ENCODE data around the gene TMPRSS3. TPM values are rescaled to one million over a fixed set of nuclear protein-coding genes. Genes with fewer than 3 reads are reported as not detected.

Gene TMPRSS3
- total and polyA plus RNA-seq, 11 donors, result 0.59 to 2.7 TPM; not detected in 9

DNA sequence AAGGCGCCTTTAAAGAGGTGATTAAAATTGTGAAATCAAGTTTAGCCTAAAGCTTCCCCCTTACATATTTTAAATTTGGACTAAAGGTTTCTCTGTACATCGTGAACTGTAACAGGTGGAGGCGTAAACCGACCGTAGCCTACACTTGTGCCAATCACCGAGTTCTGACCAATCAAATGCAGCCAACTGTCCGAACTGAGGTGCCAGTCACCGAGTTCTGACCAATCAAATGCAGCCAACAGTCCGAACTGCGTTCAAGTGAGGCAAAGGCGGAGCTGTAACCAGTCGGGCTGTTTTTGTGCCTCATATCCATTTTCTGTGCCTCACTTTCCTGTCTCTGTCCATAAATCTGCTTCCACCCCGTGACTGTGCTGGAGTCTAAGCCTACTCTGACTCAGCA is 36.9 kb downstream of the TMPRSS3 start:
- Histone ChIP-seq H3K4me3 (no peak overlapping the region), H3K36me3 (no peaks in the 10 kb centered on the region), H3K27ac (no peak overlapping the region), H3K9me3 (peaks cover 0 to 37% (median 11%) of the 10 kb centered on the region in 12 donors), H3K27me3 (peaks cover 0 to 16% (median 0%) of the 10 kb centered on the region in 9 donors), H3K4me1 (no peaks in the 10 kb centered on the region)
- intact Hi-C loops (cut with DNase I), result no loop called here
- TF ChIP-seq POLR2A (IDR thresholded peaks at IDR 0.05), result no peak
- TF ChIP-seq, protein P1, sequence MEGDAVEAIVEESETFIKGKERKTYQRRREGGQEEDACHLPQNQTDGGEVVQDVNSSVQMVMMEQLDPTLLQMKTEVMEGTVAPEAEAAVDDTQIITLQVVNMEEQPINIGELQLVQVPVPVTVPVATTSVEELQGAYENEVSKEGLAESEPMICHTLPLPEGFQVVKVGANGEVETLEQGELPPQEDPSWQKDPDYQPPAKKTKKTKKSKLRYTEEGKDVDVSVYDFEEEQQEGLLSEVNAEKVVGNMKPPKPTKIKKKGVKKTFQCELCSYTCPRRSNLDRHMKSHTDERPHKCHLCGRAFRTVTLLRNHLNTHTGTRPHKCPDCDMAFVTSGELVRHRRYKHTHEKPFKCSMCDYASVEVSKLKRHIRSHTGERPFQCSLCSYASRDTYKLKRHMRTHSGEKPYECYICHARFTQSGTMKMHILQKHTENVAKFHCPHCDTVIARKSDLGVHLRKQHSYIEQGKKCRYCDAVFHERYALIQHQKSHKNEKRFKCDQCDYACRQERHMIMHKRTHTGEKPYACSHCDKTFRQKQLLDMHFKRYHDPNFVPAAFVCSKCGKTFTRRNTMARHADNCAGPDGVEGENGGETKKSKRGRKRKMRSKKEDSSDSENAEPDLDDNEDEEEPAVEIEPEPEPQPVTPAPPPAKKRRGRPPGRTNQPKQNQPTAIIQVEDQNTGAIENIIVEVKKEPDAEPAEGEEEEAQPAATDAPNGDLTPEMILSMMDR (IDR thresholded peaks at IDR 0.05), result no peak
- WGBS, 4 donors, result 83 to 88% (median 87%) methylated on average over 13 of the region's 13 CpGs
- DNase-seq, result no peak
- ATAC-seq, result no peak

DNA sequence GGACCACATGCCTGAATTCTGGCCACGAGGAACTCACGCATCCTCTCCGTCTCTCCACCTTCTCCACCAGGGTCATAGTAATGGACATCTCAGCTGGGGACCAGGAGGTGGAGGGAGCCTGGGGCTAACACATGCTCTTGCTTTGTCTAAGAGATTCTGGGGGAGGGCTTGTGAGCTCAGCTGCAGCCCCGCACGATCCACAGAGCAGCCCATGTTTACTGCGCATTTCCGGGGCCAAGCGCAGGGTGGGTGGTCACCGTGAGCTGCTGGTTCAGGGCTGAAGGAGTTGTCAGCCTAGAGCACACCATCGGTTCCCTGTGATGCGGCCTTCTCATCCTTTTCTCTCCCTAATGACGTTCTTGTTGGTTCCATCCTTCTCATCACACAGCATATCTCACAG is 37.6 kb downstream of the TMPRSS3 start:
- H3K4me3 ChIP-seq, result no peak overlapping the region
- H3K9me3 ChIP-seq, result peaks cover 0 to 37% (median 11%) of the 10 kb centered on the region in 12 donors
- intact Hi-C loops (cut with DNase I), result no loop called here
- no peak for DNase-seq
- 90 to 93% (median 92%) methylated on average over 12 of the region's 12 CpGs for WGBS, 4 donors
- H3K4me1 ChIP-seq, result no peaks in the 10 kb centered on the region
- no peak for TF ChIP-seq POLR2A (IDR thresholded peaks at IDR 0.05)
- TF ChIP-seq, protein P1 (IDR thresholded peaks at IDR 0.05), result no peak
- H3K27me3 ChIP-seq, result peaks cover 0 to 15% (median 0%) of the 10 kb centered on the region in 9 donors
- no peaks in the 10 kb centered on the region for H3K36me3 ChIP-seq
- H3K27ac ChIP-seq, result no peak overlapping the region
- no peak for ATAC-seq

DNA sequence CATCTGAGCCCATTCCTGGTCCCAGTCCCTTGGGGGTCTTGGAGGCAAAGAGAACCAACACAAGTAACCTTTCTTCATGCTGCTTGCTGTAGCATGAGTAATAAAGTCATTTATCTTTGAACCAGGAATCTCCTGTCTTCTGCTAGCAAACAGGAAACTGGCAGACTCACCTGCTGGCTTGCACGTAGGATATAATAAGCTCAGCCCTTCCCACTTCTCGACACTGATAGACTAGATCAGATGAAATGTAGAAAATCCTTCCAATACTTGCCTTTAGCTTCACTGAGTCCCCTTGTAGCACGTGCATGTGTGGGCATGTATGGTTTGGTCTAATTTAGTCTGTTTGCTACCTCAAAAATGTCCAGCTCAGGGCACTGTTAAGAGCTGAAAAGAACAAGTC is 38.5 kb downstream of the TMPRSS3 start:
- Histone ChIP-seq H3K4me1 (no peaks in the 10 kb centered on the region), H3K4me3 (no peak overlapping the region), H3K27me3 (peaks cover 0 to 15% (median 0%) of the 10 kb centered on the region in 9 donors), H3K36me3 (no peaks in the 10 kb centered on the region), H3K27ac (no peak overlapping the region), H3K9me3 (peaks cover 0 to 37% (median 11%) of the 10 kb centered on the region in 12 donors)
- 50 to 60% (median 57%) methylated on average over 3 of the region's 3 CpGs for WGBS, 4 donors
- TF ChIP-seq, protein P1 (IDR thresholded peaks at IDR 0.05), result no peak
- no peak for TF ChIP-seq POLR2A (IDR thresholded peaks at IDR 0.05)
- DNase-seq (no peak), ATAC-seq (no peak)
- intact Hi-C loops (cut with DNase I), result no loop called here

DNA sequence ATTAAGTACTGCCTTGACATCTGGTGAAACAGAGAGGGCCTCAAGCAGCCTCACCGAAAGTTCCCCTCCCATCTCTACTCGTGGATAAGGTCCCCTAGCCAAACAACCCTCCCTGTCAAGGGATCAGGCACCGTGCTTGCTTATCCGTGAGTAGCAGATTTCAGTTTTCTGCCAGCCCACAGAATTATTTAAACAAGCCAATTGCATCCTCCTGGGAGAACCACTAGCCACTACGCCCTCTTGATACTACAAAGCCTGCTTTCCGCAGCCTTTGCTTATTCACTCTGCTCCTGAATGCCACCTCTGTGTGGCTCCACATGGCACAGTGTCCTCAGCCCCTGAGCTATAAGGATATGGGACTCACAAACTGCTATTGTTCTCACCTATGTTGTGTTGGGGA is 39.2 kb downstream of the TMPRSS3 start:
- TF ChIP-seq POLR2A (IDR thresholded peaks at IDR 0.05), result no peak
- TF ChIP-seq, protein P1 (IDR thresholded peaks at IDR 0.05), result no peak
- 43 to 73% (median 55%) methylated on average over 6 of the region's 6 CpGs for WGBS, 4 donors
- Histone ChIP-seq H3K4me1 (no peaks in the 10 kb centered on the region), H3K9me3 (peaks cover 0 to 37% (median 11%) of the 10 kb centered on the region in 12 donors), H3K27me3 (peaks cover 0 to 15% (median 0%) of the 10 kb centered on the region in 9 donors), H3K27ac (no peak overlapping the region), H3K36me3 (no peaks in the 10 kb centered on the region), H3K4me3 (no peak overlapping the region)
- intact Hi-C loops (cut with DNase I), result no loop called here
- DNase-seq (no peak), ATAC-seq (no peak)

Measured in heart left ventricle (tissue), 16 donors.